ENCODE measurements around the gene ECEL1. TPM values are rescaled to one million over a fixed set of nuclear protein-coding genes. Genes with fewer than 3 reads are reported as not detected.

Gene ECEL1
- total and polyA plus RNA-seq, 9 of the 15 experiments (the other 6 are each of a cell fraction or from before 2014, with no cell fraction given): 0.09 TPM; not detected in 8

DNA sequence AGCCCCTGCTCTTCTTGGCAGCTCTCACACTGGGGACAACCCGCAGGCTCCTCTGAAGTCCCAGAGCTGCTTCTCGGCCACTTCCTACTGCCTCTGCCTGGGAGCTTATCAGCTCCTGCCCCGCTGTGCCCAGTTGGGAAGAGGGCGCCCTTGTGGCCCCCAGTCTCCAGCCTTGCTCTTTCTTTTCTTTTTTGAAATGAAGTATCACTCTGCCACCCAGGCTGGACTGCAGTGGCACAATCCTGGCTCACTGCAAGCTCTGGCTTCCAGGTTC lies 52.3 kb downstream of the ECEL1 start:
- Histone ChIP-seq H3K27me3 (ENCODE audit: control insufficient read depth in 2 of 2, insufficient read depth in 2 of 2, low read length in 2 of 2) (peaks cover 0 to 45% of the 10 kb centered on the region in 2 experiments; a peak in 3 of 5 replicates), H3K9me3 (replicated peaks; ENCODE audit: control insufficient read depth, insufficient read depth, low read depth, low read length) (no peaks in the 10 kb centered on the region), H3K27ac (ENCODE audit: extremely low read depth, low read depth, low read length) (no peak overlapping the region), H3K36me3 (ENCODE audit: control insufficient read depth, insufficient read depth, low read length) (no peaks in the 10 kb centered on the region), H3K4me2 (ENCODE audit: insufficient read depth, low read length) (no peak overlapping the region), H3K9ac (ENCODE audit: insufficient read depth in 1 of 2, low read depth in 2 of 2, low read length in 2 of 2) (no peak overlapping the region), H3K4me1 (replicated peaks in 1 of 2; ENCODE audit: control insufficient read depth in 2 of 2, insufficient read depth in 2 of 2, low read length in 2 of 2) (peaks cover 0 to 10% of the 10 kb centered on the region in 2 experiments; a peak in 2 of 5 replicates), H3K79me2 (ENCODE audit: control insufficient read depth, insufficient read depth, low read length) (no peaks in the 10 kb centered on the region), H4K20me1 (replicated peaks; ENCODE audit: control insufficient read depth, insufficient read depth, low read length) (no peaks in the 10 kb centered on the region), H3K4me3 (no peak overlapping the region), H3K9me1 (ENCODE audit: control insufficient read depth, insufficient read depth, low read length) (no peaks in the 10 kb centered on the region), H2AFZ (ENCODE audit: low read depth, low read length) (no peak overlapping the region)
- in situ Hi-C loops (cut with MboI) (loop anchor here (5.0 kb wide), 1 partner anchor 108 kb away; no protein-coding TSS in a partner anchor), intact Hi-C loops (cut with micrococcal nuclease) (loop anchor here (10.0 kb wide), 1 partner anchor 291 kb away; no protein-coding TSS in a partner anchor)
- ATAC-seq (no peak), FAIRE-seq (no peak), DNase-seq (ENCODE audit: extremely low read depth in 1 of 4, low spot score in 3 of 4) (no peak)
- TF ChIP-seq BACH1 (tag; IDR thresholded peaks at IDR 0.05): no peak
- no TSS peak for BruUV-seq (replicated peaks)
- ChIA-PET CTCF (ENCODE audit: low intra/inter-chr PET ratio) (no interaction called here), POLR2A (interaction anchor here (0.6 kb wide), 1 partner anchor 16 kb away, joined by 4 read pairs; no protein-coding TSS in a partner anchor)
- WGBS (ENCODE audit: insufficient coverage, low coverage, missing lambda C conversion rate): 0% methylated on average over 4 of the region's 4 CpGs

DNA sequence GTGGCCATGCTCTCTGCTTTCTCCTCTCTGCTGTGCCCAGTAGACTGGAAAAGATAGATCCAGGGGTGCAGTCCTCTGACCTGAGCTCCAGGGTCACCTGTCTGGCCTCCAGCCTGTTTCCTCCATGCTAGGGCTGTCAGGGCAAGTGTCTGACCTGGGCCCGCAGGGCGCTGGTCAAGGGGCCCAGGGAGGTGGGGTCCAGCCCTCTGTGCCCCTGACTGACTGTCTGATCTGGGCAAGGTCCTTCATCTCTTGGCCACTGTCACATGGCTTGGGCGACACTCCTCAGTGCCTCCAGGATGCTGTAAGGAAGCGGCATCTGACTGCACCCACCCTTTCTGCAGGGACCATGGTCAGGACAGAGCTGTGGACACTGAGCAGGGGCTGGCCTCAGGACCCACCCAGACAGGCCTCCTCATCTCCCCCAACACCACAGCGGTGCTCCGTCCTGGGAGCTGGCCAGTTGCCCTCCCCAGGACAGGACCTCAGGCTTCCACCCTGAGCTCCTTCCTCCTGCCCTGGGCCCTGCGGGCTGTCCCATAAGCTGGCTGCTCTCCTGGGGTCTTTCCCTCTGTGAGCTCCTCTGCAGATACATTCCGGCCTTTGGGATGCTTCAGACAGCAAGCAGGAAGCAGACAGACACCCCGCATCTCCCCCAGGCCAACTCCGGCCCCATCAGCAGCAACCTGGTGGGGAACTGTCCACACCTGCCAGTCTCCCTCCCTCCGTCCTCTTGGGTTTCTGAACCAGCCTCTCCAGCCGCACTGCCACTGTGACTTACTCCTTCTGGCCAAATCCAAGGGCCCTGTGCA lies 52.9 kb downstream of the ECEL1 start:
- ChIA-PET POLR2A (interaction anchor here (0.6 kb wide), 1 partner anchor 15 kb away, joined by 4 read pairs; no protein-coding TSS in a partner anchor), CTCF (ENCODE audit: low intra/inter-chr PET ratio) (no interaction called here)
- intact Hi-C loops (cut with micrococcal nuclease): loop anchor here (10.0 kb wide), 1 partner anchor 290 kb away; no protein-coding TSS in a partner anchor
- no peak overlapping the region for H3K4me3 ChIP-seq
- no peaks in the 10 kb centered on the region for H3K36me3 ChIP-seq (ENCODE audit: control insufficient read depth, insufficient read depth, low read length)
- H3K4me2 ChIP-seq (ENCODE audit: insufficient read depth, low read length): no peak overlapping the region
- H3K9me1 ChIP-seq (ENCODE audit: control insufficient read depth, insufficient read depth, low read length): no peaks in the 10 kb centered on the region
- H3K9ac ChIP-seq (ENCODE audit: insufficient read depth in 1 of 2, low read depth in 2 of 2, low read length in 2 of 2): no peak overlapping the region
- FAIRE-seq (no peak), DNase-seq (ENCODE audit: extremely low read depth in 1 of 4, low spot score in 3 of 4) (no peak), ATAC-seq (no peak)
- no peaks in the 10 kb centered on the region for H3K9me3 ChIP-seq (replicated peaks; ENCODE audit: control insufficient read depth, insufficient read depth, low read depth, low read length)
- H2AFZ ChIP-seq (ENCODE audit: low read depth, low read length): no peak overlapping the region
- 3% methylated on average over 11 of the region's 12 CpGs for WGBS (ENCODE audit: insufficient coverage, low coverage, missing lambda C conversion rate)
- peaks cover 0 to 10% of the 10 kb centered on the region in 2 experiments; a peak in 2 of 5 replicates for H3K4me1 ChIP-seq (replicated peaks in 1 of 2; ENCODE audit: control insufficient read depth in 2 of 2, insufficient read depth in 2 of 2, low read length in 2 of 2)
- no peaks in the 10 kb centered on the region for H3K79me2 ChIP-seq (ENCODE audit: control insufficient read depth, insufficient read depth, low read length)
- peaks cover 0 to 45% of the 10 kb centered on the region in 2 experiments; a peak in 3 of 5 replicates for H3K27me3 ChIP-seq (ENCODE audit: control insufficient read depth in 2 of 2, insufficient read depth in 2 of 2, low read length in 2 of 2)
- in situ Hi-C loops (cut with MboI): loop anchor here (5.0 kb wide), 1 partner anchor 107 kb away; no protein-coding TSS in a partner anchor
- no peak overlapping the region for H3K27ac ChIP-seq (ENCODE audit: extremely low read depth, low read depth, low read length)
- H4K20me1 ChIP-seq (replicated peaks; ENCODE audit: control insufficient read depth, insufficient read depth, low read length): no peaks in the 10 kb centered on the region
- BruUV-seq (replicated peaks): no TSS peak
- TF ChIP-seq, protein P1, sequence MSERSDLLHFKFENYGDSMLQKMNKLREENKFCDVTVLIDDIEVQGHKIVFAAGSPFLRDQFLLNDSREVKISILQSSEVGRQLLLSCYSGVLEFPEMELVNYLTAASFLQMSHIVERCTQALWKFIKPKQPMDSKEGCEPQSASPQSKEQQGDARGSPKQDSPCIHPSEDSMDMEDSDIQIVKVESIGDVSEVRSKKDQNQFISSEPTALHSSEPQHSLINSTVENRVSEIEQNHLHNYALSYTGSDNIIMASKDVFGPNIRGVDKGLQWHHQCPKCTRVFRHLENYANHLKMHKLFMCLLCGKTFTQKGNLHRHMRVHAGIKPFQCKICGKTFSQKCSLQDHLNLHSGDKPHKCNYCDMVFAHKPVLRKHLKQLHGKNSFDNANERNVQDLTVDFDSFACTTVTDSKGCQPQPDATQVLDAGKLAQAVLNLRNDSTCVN (CRISPR knock-in tag; IDR thresholded peaks at IDR 0.05): no peak
- no peak for TF ChIP-seq ZNF398 (CRISPR knock-in tag; IDR thresholded peaks at IDR 0.05)
- no peak for TF ChIP-seq TBP (optimal IDR thresholded peaks at IDR 0.05; ENCODE audit: low read depth, low read length)
- TF ChIP-seq RBM22 (IDR thresholded peaks at IDR 0.05; ENCODE audit: low read depth, low read length, poor library complexity, severe bottlenecking): no peak
- TF ChIP-seq HDAC1 (IDR thresholded peaks at IDR 0.05): no peak
- no peak for TF ChIP-seq KLF1 (tag; IDR thresholded peaks at IDR 0.05)
- no peak for TF ChIP-seq PTTG1 (tag; IDR thresholded peaks at IDR 0.05; ENCODE audit: low read depth)
- TF ChIP-seq ZNF583 (CRISPR knock-in tag; IDR thresholded peaks at IDR 0.05): no peak
